DMS53 treated with DMSO at 0.1 percent for 48 hours (cell line): ENCODE measurements around the gene S100A9.
"Not testable (repeated sequence)": the region's sequence is repeated elsewhere in the genome, so short reads cannot be mapped to it uniquely, and the experiment has no call there.

Experiments
- DNase-seq: peaks from one replicate; lab custom pipeline; 2025; ENCODE audit not compliant: unreplicated experiment; lab: John Stamatoyannopoulos, UW

Gene S100A9

DNA sequence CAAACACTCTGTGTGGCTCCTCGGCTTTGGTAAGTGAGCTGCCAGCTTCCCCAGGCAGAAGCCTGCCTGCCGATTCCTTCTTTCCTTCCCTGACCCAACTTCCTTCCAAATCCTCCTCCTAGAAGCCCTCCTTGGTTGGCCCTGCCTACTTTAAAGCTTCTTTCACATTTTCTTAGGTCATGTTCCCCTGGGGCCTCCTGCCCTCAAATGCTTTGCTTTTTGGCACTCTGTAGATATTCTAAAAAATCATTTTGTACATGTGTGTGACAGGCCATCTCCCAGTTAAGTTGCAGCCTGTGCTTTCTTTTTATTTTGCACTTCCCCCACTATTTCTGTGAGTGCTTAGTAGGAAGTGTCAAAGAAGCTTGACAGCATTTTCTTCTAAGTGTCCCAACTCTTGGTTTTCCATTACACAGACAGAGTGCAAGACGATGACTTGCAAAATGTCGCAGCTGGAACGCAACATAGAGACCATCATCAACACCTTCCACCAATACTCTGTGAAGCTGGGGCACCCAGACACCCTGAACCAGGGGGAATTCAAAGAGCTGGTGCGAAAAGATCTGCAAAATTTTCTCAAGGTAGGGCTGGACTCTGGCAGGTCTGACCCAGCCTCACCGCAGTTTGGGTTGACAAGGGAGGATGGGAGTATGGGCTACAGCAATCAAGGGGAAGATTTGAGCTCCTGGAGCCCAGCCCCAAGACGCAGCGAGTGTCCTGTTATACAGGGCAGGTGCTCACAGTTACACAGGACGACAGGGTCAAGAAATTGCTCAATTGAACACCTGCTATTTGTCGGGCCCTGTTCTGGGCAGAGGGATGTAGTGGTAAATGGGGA is at the start of gene S100A9:
TSS of gene S100A9 (plus strand) at position 2 of the 838 bp plus-strand sequence. CDS start at position 432, 430 bp downstream.
- no peak for DNase-seq

DNA sequence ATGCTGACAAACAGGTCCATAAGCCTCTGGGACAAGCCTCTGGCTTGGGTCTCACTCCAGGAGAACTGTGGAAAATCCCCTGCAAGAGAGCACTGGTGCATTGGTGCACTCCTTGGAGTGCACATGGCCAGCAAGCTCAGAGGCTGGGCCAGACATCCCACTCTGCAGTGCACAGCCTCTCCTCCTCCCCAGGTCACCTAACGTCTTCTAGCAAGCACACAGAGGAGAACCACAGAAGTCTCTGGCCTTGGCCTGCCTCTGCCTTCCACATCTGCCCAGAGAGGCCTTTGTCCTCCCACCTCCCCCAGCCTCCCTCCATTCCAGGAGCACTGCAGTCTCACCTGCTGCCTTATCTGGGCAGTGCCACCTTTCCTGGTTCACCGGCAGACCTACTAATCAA is 49.1 kb upstream of the S100A9 start:
- no peak for DNase-seq

DNA sequence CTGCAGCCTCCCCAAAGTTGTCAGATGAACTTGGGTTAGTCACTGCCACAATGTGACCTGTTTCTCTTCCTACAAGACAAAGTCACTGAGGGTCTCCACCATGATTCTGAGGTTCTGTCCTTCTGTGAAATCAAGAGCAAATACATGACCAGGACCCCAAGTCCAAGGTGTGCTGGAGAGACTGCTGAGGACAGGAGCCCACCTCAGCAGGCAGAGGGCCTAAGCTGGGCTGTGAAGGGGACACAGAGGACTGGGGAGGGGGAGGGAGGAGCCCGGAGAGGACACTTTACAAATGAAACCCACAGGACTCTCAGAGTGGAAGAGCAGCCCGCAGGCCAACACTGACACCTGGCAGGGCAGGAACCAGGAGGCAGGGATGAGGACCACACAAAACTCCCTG is 48.2 kb upstream of the S100A9 start:
- DNase-seq = no peak

DNA sequence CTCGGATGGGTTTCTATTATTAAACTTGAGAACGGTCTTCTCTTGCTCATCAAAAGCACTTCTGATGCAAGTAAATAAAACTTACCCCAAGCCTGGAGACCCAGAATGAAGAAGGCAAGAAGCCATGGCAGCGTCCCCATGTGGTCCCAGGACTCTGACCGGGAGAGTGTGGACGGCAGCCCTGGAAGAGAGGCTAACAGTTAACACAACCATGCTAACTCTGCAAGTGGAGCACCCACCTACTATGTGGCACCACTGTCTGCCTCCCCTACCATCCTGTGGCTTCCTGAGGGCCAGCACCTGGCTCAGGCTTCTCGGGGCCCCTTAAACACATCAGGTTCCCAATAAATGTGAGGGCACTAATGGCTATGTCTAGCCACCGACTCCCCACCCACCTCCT is 47.1 kb upstream of the S100A9 start:
- no peak for DNase-seq

DNA sequence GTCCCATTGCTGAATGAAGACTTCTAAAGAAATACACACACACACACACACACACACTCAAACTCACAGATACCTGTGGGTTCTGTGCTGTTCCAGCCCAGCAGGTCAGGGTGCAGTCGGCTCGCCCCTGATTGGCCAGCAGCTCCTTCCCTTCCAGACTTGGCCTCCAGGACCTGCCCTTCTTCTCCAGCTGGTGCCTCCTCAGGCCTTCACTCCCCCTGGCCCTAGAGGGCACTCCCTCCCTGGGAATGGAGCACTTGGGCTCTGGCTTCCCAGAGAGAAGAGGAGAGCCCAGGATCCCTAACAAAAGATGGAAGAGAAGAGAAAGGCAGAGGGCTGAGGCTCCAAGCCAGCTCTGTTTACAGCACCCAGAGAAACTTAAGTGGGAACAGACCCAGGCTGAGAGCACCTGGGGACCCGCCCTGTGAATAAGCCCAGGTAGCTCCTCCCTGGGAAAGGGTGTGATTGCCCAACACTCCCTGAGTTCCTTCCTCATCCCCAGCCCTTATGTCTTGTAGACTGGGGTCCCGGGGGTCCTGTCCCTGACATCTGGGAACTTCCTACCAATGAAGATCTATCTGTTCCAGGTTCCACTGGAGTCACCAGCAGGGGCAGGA is 45.0 kb upstream of the S100A9 start, which contains the start of gene PGLYRP3:
TSS of gene PGLYRP3 (minus strand) at position 383 of the 617 bp plus-strand sequence. CDS start 2,287 bp downstream, outside the sequence.
- DNase-seq = no peak

DNA sequence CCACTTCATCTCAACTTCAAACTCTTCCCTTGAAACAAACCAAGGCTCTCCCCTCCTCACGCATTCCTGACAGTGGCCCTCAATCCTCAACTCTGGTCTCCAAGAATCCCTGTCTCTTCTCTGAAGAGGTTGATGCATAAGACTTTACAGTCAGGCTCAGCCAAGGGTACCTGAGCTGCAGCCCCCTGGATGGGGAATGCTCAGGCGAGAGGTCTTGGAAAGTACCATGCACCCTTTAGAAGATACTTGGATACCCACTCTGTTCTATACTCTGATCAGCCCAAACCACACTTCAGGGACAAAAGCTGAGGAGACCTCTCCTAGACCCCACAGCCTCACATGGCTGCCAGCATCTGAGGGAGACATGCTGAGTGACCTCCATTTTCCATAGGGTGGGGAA is 44.4 kb upstream of the S100A9 start:
- no peak for DNase-seq

DNA sequence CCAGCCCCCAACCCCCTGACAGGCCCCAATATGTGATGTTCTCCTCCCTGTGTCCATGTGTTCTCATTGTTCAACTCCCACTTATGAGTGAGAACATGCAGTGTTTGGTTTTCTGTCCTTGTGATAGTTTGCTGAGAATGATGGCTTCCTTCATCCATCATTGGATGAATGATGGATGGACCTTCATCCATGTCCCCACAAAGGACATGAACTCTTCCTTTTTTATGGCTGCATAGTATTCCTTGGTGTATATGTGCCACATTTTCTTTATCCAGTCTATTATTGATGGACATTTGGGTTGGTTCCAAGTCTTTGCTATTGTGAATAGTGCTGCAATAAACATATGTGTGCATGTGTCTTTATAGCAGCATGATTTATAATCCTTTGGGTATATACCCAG is 43.3 kb upstream of the S100A9 start:
- DNase-seq = not testable (repeated sequence)

DNA sequence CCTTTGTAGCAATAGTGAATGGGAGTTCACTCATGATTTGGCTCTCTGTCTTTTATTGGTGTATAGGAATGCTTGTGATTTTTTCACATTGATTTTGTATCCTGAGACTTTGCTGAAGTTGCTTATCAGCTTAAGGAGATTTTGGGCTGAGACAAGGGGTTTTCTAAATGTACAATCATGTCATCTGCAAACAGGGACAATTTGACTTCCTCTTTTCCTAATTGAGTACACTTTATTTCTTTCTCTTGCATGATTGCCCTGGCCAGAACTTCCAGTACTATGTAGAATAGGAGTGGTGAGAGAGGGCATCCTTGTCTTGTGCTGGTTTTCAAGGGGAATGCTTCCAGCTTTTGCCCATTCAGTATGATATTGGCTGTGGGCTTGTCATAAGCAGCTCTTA is 41.6 kb upstream of the S100A9 start:
- DNase-seq = not testable (repeated sequence)

DNA sequence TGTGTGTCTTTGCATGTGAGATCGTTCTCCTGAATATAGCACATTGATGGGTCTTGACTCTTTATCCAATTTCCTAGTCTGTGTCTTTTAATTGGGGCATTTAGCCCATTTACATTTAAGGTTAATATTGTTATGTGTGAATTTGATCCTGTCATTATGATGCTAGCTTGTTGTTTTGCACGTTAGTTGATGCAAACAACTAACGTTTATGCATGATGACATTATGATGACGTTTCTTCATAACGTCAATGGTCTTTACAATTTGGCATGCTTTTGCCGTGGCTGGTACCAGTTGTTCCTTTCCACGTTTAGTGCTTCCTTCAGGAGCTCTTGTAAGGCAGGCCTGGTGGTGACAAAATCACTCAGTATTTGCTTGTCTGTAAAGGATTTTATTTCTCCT is 39.5 kb upstream of the S100A9 start:
- not testable (repeated sequence) for DNase-seq

DNA sequence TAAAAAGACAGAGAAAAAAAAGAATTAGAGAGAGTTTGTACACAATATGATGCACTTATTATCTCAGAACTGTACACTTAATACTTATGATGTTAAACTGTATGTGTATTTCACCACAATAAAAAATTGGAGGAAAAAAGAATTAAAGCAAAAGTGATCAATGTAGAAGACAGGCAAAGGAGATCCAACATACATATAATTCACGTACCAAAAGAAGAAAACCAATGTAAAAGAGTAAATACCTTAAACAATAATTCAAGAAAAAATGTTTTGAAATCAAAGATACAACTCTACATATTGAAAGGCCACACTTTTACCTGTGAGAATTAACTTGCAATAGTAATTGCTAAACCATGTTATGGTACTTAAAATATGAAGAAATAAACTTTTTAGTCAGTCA is 35.1 kb upstream of the S100A9 start:
- DNase-seq = no peak

DNA sequence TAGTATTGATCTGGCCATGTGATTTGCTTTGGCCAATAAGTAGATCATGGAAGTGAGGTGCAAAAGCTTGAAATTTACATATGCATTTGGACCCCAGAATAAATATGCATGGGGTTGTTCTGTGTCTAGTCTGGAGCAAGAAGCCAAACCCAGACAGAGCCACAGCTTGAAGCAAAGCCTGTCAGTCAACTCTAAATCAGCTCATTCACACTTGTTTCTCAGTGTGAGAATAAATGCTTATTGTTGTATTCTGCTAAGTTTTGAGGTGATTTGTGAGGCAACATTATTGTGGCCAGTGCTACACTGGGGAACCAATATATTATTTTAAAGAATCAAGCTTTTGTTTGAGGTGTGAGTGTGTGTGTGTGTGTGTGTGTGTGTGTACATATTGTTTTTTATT is 32.7 kb upstream of the S100A9 start:
- DNase-seq = no peak

DNA sequence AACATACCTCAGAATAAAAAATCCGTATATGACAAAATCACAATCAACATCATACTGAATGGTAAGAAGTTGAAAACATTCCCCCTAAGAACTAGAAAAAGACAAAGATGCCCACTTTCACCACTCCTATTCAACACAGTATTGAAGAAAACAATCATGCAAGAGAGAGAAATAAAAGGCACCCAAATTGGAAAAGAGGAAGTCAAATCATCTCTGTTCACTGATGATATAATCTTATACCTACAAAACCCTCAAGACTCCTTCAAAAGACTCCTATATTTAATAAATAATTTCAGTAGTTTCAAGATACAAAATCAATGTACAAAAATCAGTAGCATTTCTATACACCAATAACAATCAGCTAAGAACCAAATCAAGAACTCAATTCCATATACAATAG is 23.8 kb upstream of the S100A9 start:
- DNase-seq = no peak

DNA sequence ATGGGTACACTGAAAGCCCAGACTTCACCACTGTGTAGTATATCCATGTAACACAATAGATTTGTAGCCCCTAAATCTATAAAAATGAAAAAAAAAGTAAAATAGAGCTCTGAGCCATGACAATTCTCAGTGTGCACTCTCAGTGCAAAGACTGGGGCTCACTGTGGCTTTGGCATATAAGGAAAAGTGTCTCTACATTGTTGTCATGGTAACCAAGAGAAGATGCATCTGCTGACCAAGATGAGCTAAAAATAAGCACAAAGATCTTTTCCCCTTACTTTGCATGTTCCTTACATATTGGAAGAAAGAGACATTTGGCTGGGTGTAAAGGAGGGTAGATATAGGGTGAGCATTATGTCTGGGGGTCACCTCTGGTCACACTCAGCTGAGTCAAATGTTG is 21.0 kb upstream of the S100A9 start:
- no peak for DNase-seq

DNA sequence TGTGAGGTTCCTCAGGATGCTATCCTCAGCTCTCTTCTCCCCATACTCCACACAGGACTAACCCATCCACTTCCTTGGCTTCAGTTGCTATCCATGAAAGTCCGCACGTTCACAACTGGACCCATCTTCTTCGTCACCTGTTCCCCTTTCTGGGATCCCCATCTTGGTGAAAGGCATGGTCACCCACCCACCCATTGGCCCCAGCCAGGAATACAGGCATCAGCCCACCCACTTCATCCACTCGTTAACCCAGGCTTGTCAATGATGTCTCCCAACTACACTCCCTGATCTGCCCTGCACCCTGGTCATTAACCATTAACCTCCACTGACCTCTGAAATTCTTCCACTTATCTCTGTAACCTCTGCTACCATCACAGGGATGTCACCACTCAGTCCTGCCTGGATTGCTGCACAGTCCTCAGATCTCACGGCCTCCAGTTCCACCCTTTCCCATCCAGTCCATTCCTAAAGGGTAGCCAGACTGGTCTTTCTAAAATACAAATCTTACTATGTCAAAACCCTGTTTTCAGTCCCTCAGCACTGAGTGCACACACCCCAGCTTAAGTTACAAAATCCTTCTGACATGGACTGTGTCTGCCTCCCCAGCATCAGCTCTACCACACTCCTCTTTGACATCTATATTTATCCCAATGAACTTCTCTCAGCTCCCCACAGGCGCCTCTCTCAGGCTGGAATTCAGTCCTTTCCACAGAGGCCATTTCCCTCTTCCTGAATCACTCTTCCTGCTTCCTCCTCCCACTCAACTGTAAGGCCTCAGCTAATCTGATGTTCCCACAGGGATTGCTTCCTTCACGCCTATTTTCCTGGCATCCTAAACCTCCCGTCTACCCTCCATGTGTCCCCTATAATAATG is 19.4 kb upstream of the S100A9 start:
- no peak for DNase-seq

DNA sequence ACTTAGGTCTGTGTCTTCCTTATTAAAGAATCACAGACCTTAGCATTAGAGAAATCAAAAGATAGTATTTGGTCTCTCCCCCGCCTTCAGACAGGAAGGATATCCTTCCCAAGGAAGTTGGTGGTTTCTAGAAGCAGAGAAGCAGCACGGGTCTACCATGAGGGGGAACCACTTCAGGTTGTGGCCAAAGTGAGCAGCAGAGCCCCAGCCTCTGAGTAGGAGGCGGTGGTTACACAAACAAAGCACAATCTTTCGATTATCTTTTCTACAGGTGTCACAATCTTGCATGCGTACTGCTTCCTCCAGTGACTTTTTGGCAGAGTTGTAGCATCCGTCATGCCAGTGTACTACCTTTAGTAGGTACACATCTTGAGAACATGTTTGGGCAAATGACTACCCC is 17.9 kb upstream of the S100A9 start:
- no peak for DNase-seq

DNA sequence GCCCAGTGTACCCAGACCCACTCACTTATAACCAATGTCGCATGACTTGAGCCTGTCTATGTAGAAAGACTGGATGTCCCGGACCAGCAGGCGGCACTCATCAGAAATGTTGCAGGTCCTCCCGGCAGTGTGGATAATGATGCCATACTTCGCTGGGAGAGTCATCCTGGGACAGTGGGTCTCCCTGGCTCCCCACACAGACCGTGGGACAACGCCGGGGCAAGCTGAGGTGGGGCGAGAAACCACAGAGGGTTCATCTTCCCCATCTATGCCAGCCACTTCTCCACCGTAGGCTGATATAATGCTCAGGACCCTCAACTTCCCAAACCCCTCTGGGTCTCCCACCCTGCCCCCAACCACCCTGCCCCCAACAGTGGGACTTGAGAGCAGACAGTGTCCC is 17.3 kb upstream of the S100A9 start:
- no peak for DNase-seq

DNA sequence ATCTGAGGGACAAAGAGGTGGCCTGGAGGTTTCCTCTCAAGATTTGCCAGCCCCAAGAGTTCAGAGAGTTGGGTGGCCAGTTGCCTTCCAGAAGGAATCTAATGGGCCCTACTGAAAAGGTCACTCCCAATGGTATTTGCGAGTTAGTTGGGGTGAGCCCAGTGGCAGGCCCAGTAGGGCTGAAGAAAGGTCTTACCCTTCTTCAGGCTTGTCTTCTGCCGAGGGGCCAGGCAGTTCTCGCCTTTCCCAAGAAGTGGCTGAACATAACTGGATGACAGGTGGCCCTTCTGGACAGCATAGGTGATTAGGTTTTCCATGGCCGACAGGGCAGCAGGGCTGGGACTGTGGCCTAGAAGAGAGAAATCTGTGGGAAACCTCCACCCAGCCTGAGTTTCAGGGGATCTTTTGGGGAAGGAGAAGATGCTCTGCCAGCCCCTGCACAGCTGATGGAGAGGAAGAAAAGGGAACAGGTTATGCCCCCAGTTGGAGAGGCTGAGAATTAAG is 16.2 kb upstream of the S100A9 start:
- no peak for DNase-seq

DNA sequence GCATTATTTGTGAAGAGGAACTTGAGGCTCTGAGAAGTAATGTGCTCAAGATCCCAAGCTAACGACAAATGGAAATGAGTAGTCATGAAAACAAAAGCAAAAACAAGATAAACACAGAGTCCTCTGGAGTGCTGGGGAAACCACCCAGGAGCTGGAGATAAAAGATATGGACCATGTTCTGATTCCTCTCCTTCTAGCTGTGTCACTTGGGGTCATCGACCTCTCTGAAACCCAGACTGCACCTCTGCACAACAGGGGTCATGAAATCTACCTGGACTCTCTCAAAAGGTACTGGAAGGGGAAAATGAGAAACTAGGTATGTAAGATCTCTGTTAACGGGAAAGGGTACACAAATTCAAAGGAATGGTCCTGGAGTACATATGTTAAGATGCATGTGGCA is 15.5 kb upstream of the S100A9 start:
- no peak for DNase-seq

DNA sequence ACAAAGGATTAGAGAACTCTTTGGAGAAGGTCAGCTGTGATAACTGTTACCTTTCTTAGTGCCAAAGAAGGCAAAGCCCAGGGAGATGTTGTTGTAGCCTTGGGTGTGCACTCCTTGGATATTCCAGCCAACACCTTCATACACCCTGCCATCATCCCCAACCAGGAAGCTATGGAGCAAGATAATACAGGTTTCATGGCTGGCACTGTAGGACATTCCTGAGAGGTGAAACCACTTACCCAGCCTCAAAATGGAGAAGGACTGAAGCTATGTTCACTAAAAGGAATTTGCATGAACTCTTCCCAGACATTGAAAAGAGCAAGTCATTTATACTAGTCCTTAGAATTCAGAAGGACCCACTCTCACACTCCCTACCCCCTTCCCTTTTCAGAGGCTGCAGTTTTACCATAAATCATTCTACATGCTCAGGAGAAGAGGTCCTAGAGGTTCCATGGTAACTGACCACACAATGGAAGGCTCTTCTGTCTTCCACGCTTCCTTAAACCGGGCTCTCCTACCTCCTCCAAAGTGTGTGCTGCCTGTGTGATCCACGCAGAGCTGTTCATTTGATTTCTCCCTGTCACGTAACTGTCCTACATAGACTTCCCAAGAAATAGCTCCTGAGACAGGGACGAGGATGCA is 14.5 kb upstream of the S100A9 start:
- no peak for DNase-seq

DNA sequence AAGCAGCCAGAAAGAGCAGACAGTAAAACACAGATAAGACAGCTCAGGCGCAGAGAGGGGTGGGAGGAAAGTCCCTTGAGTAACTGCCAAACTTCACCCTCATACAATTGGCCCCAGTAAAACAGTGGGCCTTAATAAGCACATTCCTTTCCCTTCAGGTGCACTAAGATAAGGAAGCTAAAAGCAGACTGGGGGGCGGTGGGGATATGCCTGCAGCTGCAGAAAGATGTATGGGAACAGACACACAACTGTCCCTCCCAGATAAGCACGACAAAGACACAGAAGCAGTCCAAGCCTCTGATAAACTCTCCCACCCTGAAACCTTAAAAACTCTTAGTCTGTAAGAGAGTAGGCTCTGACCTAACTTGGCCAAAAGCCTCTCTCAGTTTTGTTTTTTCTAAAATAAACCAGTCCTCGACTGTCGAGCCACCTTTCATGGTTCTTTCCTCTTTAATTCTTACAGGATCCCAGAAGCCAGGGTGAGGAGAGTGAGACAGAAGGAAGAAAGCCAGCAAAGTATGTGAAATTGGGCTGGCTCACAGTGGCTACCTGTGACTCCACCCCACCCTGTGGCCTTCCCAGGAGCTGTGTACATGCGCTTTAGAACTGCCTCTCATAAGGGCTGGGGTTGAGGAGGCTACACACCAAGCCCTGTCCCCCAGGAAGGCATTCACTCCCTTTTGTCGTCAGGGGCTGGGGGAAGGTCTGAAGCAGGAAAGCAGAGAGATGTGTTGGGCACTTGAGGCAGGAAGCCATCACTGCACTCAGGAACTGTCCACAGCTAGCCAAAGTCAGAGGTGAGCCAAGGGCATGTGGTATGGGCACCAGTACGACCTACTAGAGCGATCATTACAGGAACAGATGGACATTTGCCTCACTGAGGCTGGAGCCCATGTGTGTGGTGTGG is 13.6 kb upstream of the S100A9 start:
- DNase-seq = no peak
